ENCODE results near the gene LIPC.

The LIPC gene

GRCh38 chr15:58476525-58477162 is 44.9 kb downstream of the LIPC start:
- DNase-seq, result no peak

- no peak for DNase-seq
Measured at GRCh38 chr15:58477170-58477569, 45.4 kb downstream of the LIPC start.

GRCh38 chr15:58478035-58478434 is 46.2 kb downstream of the LIPC start:
- no peak for DNase-seq

GRCh38 chr15:58478579-58478978 is 46.8 kb downstream of the LIPC start:
- DNase-seq, result no peak

- no peak for DNase-seq
Measured at GRCh38 chr15:58479941-58480340, 48.1 kb downstream of the LIPC start.

GRCh38 chr15:58483376-58483775 is 51.6 kb downstream of the LIPC start:
- no peak for DNase-seq

GRCh38 chr15:58484791-58485600 is 53.2 kb downstream of the LIPC start:
- no peak for DNase-seq

- no peak for DNase-seq
Measured at GRCh38 chr15:58486062-58486461, 54.3 kb downstream of the LIPC start.

GRCh38 chr15:58486564-58486963 is 54.8 kb downstream of the LIPC start:
- no peak for DNase-seq

- DNase-seq, result no peak
Measured at GRCh38 chr15:58487041-58487723, 55.4 kb downstream of the LIPC start.

GRCh38 chr15:58487724-58488120 is 55.9 kb downstream of the LIPC start:
- no peak for DNase-seq

- no peak for DNase-seq
Measured at GRCh38 chr15:58489289-58490085, 57.7 kb downstream of the LIPC start.

GRCh38 chr15:58490086-58490887 is 58.5 kb downstream of the LIPC start:
- no peak for DNase-seq

- DNase-seq, result no peak
Measured at GRCh38 chr15:58490888-58491473, 59.2 kb downstream of the LIPC start.

- no peak for DNase-seq
Measured at GRCh38 chr15:58491499-58492202, 59.9 kb downstream of the LIPC start.

- DNase-seq, result no peak
Measured at GRCh38 chr15:58492661-58493397, 61.0 kb downstream of the LIPC start.

GRCh38 chr15:58494567-58494966 is 62.8 kb downstream of the LIPC start:
- no peak for DNase-seq

- no peak for DNase-seq
Measured at GRCh38 chr15:58495891-58496408, 64.2 kb downstream of the LIPC start.

GRCh38 chr15:58497046-58497785 is 65.4 kb downstream of the LIPC start:
- DNase-seq, result no peak

All from stimulated activated CD8-positive, alpha-beta memory T cell treated with anti-CD3 and anti-CD28 coated beads, Interleukin-4, amount 100 ng/mL, for 48 hours (primary cell).